Neuronal stem cell (in vitro differentiated cells): ENCODE measurements around the gene TRPC4AP.

Experiments
- DNase-seq: peaks from one replicate; pipeline ENCODE4 v3.0.0-alpha.2; 2013; ENCODE audit warnings: low spot score
- H2AFZ ChIP-seq: one replicate; pipeline ENCODE4 v1.6.1; 2013; ENCODE audit warnings: mild to moderate bottlenecking, low read length, inconsistent platforms
- H2AK5ac ChIP-seq: 2 replicates; pipeline ENCODE4 v1.6.1; 2013; ENCODE audit warnings: low read depth, mild to moderate bottlenecking, inconsistent platforms, low read length, moderate library complexity, mixed read lengths
- H2BK120ac ChIP-seq: 2 replicates; pipeline ENCODE4 v1.6.1; 2013; ENCODE audit warnings: low read depth, mild to moderate bottlenecking, inconsistent platforms, low read length, moderate library complexity, mixed read lengths
- H2BK12ac ChIP-seq: one replicate; pipeline ENCODE4 v1.6.1; 2013; ENCODE audit warnings: low read length, inconsistent platforms
- H2BK15ac ChIP-seq: 2 replicates; pipeline ENCODE4 v1.6.1; 2013; ENCODE audit warnings: mild to moderate bottlenecking, low read length, inconsistent platforms, mixed read lengths
- H2BK5ac ChIP-seq: one replicate; pipeline ENCODE4 v1.6.1; 2013; ENCODE audit warnings: inconsistent platforms, mild to moderate bottlenecking, low read length, moderate library complexity
- H3K14ac ChIP-seq: one replicate; pipeline ENCODE4 v1.6.1; 2013; ENCODE audit warnings: low read length, inconsistent platforms
- H3K18ac ChIP-seq: 2 replicates; pipeline ENCODE4 v1.6.1; 2013; ENCODE audit warnings: low read length, inconsistent platforms
- H3K23ac ChIP-seq: 2 replicates; pipeline ENCODE4 v1.6.1; 2013; ENCODE audit warnings: low read depth, mild to moderate bottlenecking, mixed read lengths, low read length, inconsistent platforms; ENCODE audit not compliant: poor library complexity
- H3K27ac ChIP-seq: replicated peaks from 3 replicates; pipeline ENCODE4 v1.5.1; 2013; ENCODE audit warnings: low read length, inconsistent platforms
- H3K27me3 ChIP-seq, 3 experiments: 2 replicates each; pipeline ENCODE4 v1.6.1; 2013; ENCODE audit warnings: low read length in 3 of 3, mild to moderate bottlenecking in 2 of 3, inconsistent platforms in 1 of 3, low read depth in 1 of 3, mixed read lengths in 1 of 3, moderate library complexity in 1 of 3; ENCODE audit not compliant: control insufficient read depth in 3 of 3, insufficient read depth in 3 of 3
- H3K36me3 ChIP-seq, 2 donors: replicated peaks in 1 of 2; 2 replicates each; pipeline ENCODE4 v1.6.1; 2013; ENCODE audit warnings: low read length in 2 of 2; ENCODE audit not compliant: control insufficient read depth in 2 of 2, insufficient read depth in 2 of 2
- H3K4ac ChIP-seq: 2 replicates; pipeline ENCODE4 v1.6.1; 2013; ENCODE audit warnings: inconsistent platforms, mild to moderate bottlenecking, low read length, moderate library complexity
- H3K4me1 ChIP-seq, 2 donors: 1 replicate in 1 of 2; 2 replicates in 1 of 2; pipeline ENCODE4 v1.6.1; 2013; ENCODE audit warnings: low read length in 2 of 2, low read depth in 1 of 2; ENCODE audit not compliant: control insufficient read depth in 2 of 2, insufficient read depth in 1 of 2
- H3K4me2 ChIP-seq: one replicate; pipeline ENCODE4 v1.6.1; 2013; ENCODE audit warnings: mild to moderate bottlenecking, low read length, inconsistent platforms; ENCODE audit not compliant: insufficient read depth, poor library complexity, severe bottlenecking
- H3K4me3 ChIP-seq, 2 donors: 2 replicates each; pipeline ENCODE4 v1.5.1; 2013; ENCODE audit warnings: low read length in 2 of 2, mild to moderate bottlenecking in 2 of 2, inconsistent platforms in 1 of 2, moderate library complexity in 1 of 2
- H3K79me1 ChIP-seq: one replicate; pipeline ENCODE4 v1.6.1; 2013; ENCODE audit warnings: low read depth, mild to moderate bottlenecking, inconsistent platforms, low read length, moderate library complexity
- H3K9ac ChIP-seq: one replicate; pipeline ENCODE4 v1.6.1; 2013; ENCODE audit warnings: mild to moderate bottlenecking, low read depth, low read length, inconsistent platforms; ENCODE audit not compliant: poor library complexity
- H3K9me3 ChIP-seq, 2 donors: replicated peaks in 1 of 2; 2 replicates each; pipeline versions ENCODE3 to v1.6.1; 2013; ENCODE audit warnings: low read length in 2 of 2, mild to moderate bottlenecking in 2 of 2, inconsistent platforms in 1 of 2, low read depth in 1 of 2, mixed read lengths in 1 of 2, moderate library complexity in 1 of 2; ENCODE audit not compliant: control insufficient read depth in 2 of 2, insufficient read depth in 1 of 2
- H4K8ac ChIP-seq: one replicate; pipeline ENCODE4 v1.6.1; 2013; ENCODE audit warnings: low read depth, mild to moderate bottlenecking, inconsistent platforms, low read length, moderate library complexity
- H4K91ac ChIP-seq: one replicate; pipeline ENCODE4 v1.6.1; 2013; ENCODE audit warnings: low read length, low read depth, mild to moderate bottlenecking, inconsistent platforms; ENCODE audit not compliant: poor library complexity
- WGBS, 2 donors: extraction: QIAGEN DNeasy Blood & Tissue Kit; methylation state at CpG; one replicate each; pipeline ENCODE4 v1.1.7; 2013; ENCODE audit warnings: missing lambda C conversion rate in 2 of 2, mixed read lengths in 1 of 2; ENCODE audit not compliant: insufficient read length in 2 of 2, insufficient replicate concordance in 1 of 2; ENCODE audit errors: extremely low coverage in 2 of 2; 5-methylcytosine and 5-hydroxymethylcytosine counted together

The TRPC4AP gene

GRCh38 chr20:35004051-35004725, 88.4 kb downstream of the TRPC4AP start:
- Histone ChIP-seq H4K91ac (no peak overlapping the region), H4K8ac (no peak overlapping the region), H2BK15ac (no peak overlapping the region), H2BK12ac (no peak overlapping the region), H2AK5ac (no peak overlapping the region), H3K27me3 (no peaks in the 10 kb centered on the region), H3K79me1 (peaks cover 4% of the 10 kb centered on the region), H3K9ac (no peak overlapping the region), H3K27ac (no peak overlapping the region), H2BK120ac (no peak overlapping the region), H3K4ac (no peak overlapping the region), H2AFZ (no peak overlapping the region), H3K4me1 (no peaks in the 10 kb centered on the region), H3K23ac (no peak overlapping the region), H3K14ac (peak overlapping the region; percentile 47), H3K36me3 (peaks cover 80 to 100% of the 10 kb centered on the region in 2 donors), H3K4me2 (no peak overlapping the region), H2BK5ac (no peak overlapping the region), H3K4me3 (no peak overlapping the region), H3K18ac (no peak overlapping the region), H3K9me3 (no peaks in the 10 kb centered on the region)
- no CpG with 5 or more reads among the region's 18 CpGs for WGBS, 2 donors
- DNase-seq: no peak

- no peak for DNase-seq
- Histone ChIP-seq H2BK120ac (no peak overlapping the region), H3K14ac (peak overlapping the region; percentile 83), H3K4me2 (no peak overlapping the region), H3K18ac (no peak overlapping the region), H3K27ac (no peak overlapping the region), H4K91ac (no peak overlapping the region), H3K4me3 (no peak overlapping the region), H3K36me3 (peaks cover 78 to 100% of the 10 kb centered on the region in 2 donors), H2BK15ac (no peak overlapping the region), H3K9me3 (no peaks in the 10 kb centered on the region), H2AFZ (no peak overlapping the region), H3K23ac (peak overlapping the region; percentile 31), H3K79me1 (peaks cover 4% of the 10 kb centered on the region), H2AK5ac (no peak overlapping the region), H2BK12ac (no peak overlapping the region), H2BK5ac (no peak overlapping the region), H3K4me1 (no peaks in the 10 kb centered on the region), H4K8ac (no peak overlapping the region), H3K27me3 (no peaks in the 10 kb centered on the region), H3K4ac (no peak overlapping the region), H3K9ac (peak overlapping the region; percentile 30)
- no CpG with 5 or more reads among the region's 25 CpGs for WGBS, 2 donors
These were observed 89.2 kb downstream of the TRPC4AP start for GRCh38 chr20:35003211-35004031.

GRCh38 chr20:35002426-35003210, 90.0 kb downstream of the TRPC4AP start:
- H3K9me3 ChIP-seq: no peaks in the 10 kb centered on the region
- no peak overlapping the region for H2BK120ac ChIP-seq
- H3K36me3 ChIP-seq: peaks cover 72 to 100% of the 10 kb centered on the region in 2 donors
- no peaks in the 10 kb centered on the region for H3K4me1 ChIP-seq
- H2BK15ac ChIP-seq: no peak overlapping the region
- H4K8ac ChIP-seq: no peak overlapping the region
- no peak overlapping the region for H2AK5ac ChIP-seq
- H3K27me3 ChIP-seq: no peaks in the 10 kb centered on the region
- peaks cover 4% of the 10 kb centered on the region for H3K79me1 ChIP-seq
- no peak overlapping the region for H3K4me3 ChIP-seq
- H3K23ac ChIP-seq: peak overlapping the region; percentile 31
- H2BK12ac ChIP-seq: no peak overlapping the region
- H3K9ac ChIP-seq: no peak overlapping the region
- H2AFZ ChIP-seq: no peak overlapping the region
- no peak overlapping the region for H3K18ac ChIP-seq
- DNase-seq: no peak
- H3K14ac ChIP-seq: no peak overlapping the region
- no peak overlapping the region for H3K4ac ChIP-seq
- no peak overlapping the region for H3K4me2 ChIP-seq
- no peak overlapping the region for H4K91ac ChIP-seq
- no CpG with 5 or more reads among the region's 10 CpGs for whole genome bisulfite sequencing, 2 donors
- no peak overlapping the region for H2BK5ac ChIP-seq
- no peak overlapping the region for H3K27ac ChIP-seq
